Hepatocyte (in vitro differentiated cells): Measurements from ENCODE around the gene RXRA.

Experiments used
- CTCF ChIP-seq: fragments of 200-600 bp; sonication (generic); IDR thresholded peaks from 2 replicates; pipeline ENCODE4 v1.5.1; 2016; ENCODE audit warnings: antibody characterized with exemption, mild to moderate bottlenecking; ENCODE audit not compliant: poor library complexity
- EZH2 ChIP-seq: fragments of 200-600 bp; sonication (generic); IDR thresholded peaks from 2 replicates; pipeline ENCODE4 v1.6.1; 2016; ENCODE audit warnings: antibody characterized with exemption, mild to moderate bottlenecking, borderline replicate concordance
- EZH2phosphoT487 ChIP-seq: fragments of 200-600 bp; sonication (generic); IDR thresholded peaks from one replicate; pipeline ENCODE4 v1.6.1; 2018; ENCODE audit warnings: antibody characterized with exemption, mild to moderate bottlenecking, low read depth, moderate library complexity; ENCODE audit not compliant: unreplicated experiment, severe bottlenecking

- TF ChIP-seq CTCF = no peak
- TF ChIP-seq EZH2 = no peak
- TF ChIP-seq EZH2phosphoT487 = no peak
Measured at GRCh38 chr9:134395737-134396257, 69.5 kb downstream of the RXRA start.
